Hepatocyte (in vitro differentiated cells): ENCODE results near the gene CRISP1.

Experiments used
- EZH2 ChIP-seq: fragments of 200-600 bp; sonication (generic); IDR thresholded peaks from 2 replicates; pipeline ENCODE4 v1.6.1; 2016; ENCODE audit warnings: antibody characterized with exemption, mild to moderate bottlenecking, borderline replicate concordance
- TF ChIP-seq, protein P1 (sequence below): fragments of 200-600 bp; sonication (generic); IDR thresholded peaks from 2 replicates; pipeline ENCODE4 v1.5.1; 2016; ENCODE audit warnings: antibody characterized with exemption, mild to moderate bottlenecking; ENCODE audit not compliant: poor library complexity

- TF ChIP-seq, protein P1, sequence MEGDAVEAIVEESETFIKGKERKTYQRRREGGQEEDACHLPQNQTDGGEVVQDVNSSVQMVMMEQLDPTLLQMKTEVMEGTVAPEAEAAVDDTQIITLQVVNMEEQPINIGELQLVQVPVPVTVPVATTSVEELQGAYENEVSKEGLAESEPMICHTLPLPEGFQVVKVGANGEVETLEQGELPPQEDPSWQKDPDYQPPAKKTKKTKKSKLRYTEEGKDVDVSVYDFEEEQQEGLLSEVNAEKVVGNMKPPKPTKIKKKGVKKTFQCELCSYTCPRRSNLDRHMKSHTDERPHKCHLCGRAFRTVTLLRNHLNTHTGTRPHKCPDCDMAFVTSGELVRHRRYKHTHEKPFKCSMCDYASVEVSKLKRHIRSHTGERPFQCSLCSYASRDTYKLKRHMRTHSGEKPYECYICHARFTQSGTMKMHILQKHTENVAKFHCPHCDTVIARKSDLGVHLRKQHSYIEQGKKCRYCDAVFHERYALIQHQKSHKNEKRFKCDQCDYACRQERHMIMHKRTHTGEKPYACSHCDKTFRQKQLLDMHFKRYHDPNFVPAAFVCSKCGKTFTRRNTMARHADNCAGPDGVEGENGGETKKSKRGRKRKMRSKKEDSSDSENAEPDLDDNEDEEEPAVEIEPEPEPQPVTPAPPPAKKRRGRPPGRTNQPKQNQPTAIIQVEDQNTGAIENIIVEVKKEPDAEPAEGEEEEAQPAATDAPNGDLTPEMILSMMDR = no peak
- TF ChIP-seq EZH2 = no peak
Observed at GRCh38 chr6:49801525-49801924, 64.8 kb downstream of the CRISP1 start.
